Measurements from ENCODE around the gene ATP6AP2. TPM values are rescaled to one million over a fixed set of nuclear protein-coding genes. Genes with fewer than 3 reads are reported as not detected.

The ATP6AP2 gene
- total and polyA plus RNA-seq, 2 of the 4 experiments (the other 2 are of a cell fraction), result 76.2 to 175 TPM

DNA sequence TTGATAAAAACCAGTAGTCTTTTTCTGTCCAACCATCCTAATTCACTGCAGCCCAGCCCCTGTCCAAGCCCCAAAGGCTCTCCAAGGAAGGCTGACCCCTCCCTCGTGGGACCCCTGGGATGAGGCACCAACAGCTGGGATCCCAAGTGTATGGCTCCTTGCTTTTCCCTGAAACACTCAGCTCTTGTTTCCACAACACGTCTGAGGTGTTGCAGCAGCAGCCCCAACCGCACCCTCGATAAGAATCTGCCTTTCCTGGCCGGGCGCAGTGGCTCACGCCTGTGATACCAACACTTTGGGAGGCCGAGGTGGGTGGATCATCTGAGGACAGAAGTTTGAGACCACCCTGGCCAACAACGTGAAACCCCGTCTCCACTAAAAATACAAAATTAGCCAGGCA lies 17.0 kb upstream of the ATP6AP2 start:
- H3K4me1 ChIP-seq (ENCODE audit: control insufficient read depth, insufficient read depth, low read length), result no peaks in the 10 kb centered on the region
- H3K4ac ChIP-seq (ENCODE audit: low read depth, low read length), result no peak overlapping the region
- WGBS, 2 experiments (ENCODE audit: extremely low coverage in 2 of 2, insufficient read length in 1 of 2), result no CpG with 5 or more reads among the region's 10 CpGs
- no peak overlapping the region for H2BK120ac ChIP-seq (ENCODE audit: low read depth, low read length)
- H4K8ac ChIP-seq (ENCODE audit: low read depth in 2 of 2, low read length in 2 of 2), result no peak overlapping the region
- no peak overlapping the region for H3K56ac ChIP-seq (ENCODE audit: extremely low read depth, insufficient read depth, low read length)
- TF ChIP-seq RCOR1 (IDR thresholded peaks at IDR 0.05; ENCODE audit: insufficient replicate concordance, low read length) (no peak), ELK1 (IDR thresholded peaks at IDR 0.05; ENCODE audit: borderline replicate concordance, low read depth, low read length) (no peak), CEBPB (IDR thresholded peaks at IDR 0.05; ENCODE audit: low read depth, low read length) (no peak), POLR2A (IDR thresholded peaks at IDR 0.05; ENCODE audit: low read depth, low read length) (no peak), MAFK (IDR thresholded peaks at IDR 0.05; ENCODE audit: low read depth, low read length) (no peak), BHLHE40 (IDR thresholded peaks at IDR 0.05; ENCODE audit: low read depth, low read length) (no peak), RFX5 (IDR thresholded peaks at IDR 0.05; ENCODE audit: low read depth, low read length) (no peak), RAD21 (IDR thresholded peaks at IDR 0.05; ENCODE audit: low read length) (no peak), FOS (IDR thresholded peaks at IDR 0.05; ENCODE audit: low read depth, low read length) (no peak), CHD1 (IDR thresholded peaks at IDR 0.05; ENCODE audit: low read depth, low read length) (no peak), SMC3 (IDR thresholded peaks at IDR 0.05; ENCODE audit: low read depth, low read length) (no peak), NFE2L2 (IDR thresholded peaks at IDR 0.05; ENCODE audit: low read depth, low read length) (no peak), MXI1 (IDR thresholded peaks at IDR 0.05; ENCODE audit: borderline replicate concordance, low read depth, low read length) (no peak), MAZ (IDR thresholded peaks at IDR 0.05; ENCODE audit: borderline replicate concordance, low read depth, low read length) (no peak)
- TF ChIP-seq, protein P1, sequence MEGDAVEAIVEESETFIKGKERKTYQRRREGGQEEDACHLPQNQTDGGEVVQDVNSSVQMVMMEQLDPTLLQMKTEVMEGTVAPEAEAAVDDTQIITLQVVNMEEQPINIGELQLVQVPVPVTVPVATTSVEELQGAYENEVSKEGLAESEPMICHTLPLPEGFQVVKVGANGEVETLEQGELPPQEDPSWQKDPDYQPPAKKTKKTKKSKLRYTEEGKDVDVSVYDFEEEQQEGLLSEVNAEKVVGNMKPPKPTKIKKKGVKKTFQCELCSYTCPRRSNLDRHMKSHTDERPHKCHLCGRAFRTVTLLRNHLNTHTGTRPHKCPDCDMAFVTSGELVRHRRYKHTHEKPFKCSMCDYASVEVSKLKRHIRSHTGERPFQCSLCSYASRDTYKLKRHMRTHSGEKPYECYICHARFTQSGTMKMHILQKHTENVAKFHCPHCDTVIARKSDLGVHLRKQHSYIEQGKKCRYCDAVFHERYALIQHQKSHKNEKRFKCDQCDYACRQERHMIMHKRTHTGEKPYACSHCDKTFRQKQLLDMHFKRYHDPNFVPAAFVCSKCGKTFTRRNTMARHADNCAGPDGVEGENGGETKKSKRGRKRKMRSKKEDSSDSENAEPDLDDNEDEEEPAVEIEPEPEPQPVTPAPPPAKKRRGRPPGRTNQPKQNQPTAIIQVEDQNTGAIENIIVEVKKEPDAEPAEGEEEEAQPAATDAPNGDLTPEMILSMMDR (conservative IDR thresholded peaks at IDR 0.05; ENCODE audit: low read depth, low read length), result no peak
- TF ChIP-seq, protein P2, sequence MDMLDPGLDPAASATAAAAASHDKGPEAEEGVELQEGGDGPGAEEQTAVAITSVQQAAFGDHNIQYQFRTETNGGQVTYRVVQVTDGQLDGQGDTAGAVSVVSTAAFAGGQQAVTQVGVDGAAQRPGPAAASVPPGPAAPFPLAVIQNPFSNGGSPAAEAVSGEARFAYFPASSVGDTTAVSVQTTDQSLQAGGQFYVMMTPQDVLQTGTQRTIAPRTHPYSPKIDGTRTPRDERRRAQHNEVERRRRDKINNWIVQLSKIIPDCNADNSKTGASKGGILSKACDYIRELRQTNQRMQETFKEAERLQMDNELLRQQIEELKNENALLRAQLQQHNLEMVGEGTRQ (IDR thresholded peaks at IDR 0.05; ENCODE audit: low read depth, low read length), result no peak
- ChIA-PET POLR2A (ENCODE audit: unreplicated experiment) (interaction anchor here (0.6 kb wide), 1 partner anchor 571 kb away, joined by 4 read pairs; no protein-coding TSS in a partner anchor), CTCF (interaction anchor here (0.8 kb wide), 1 partner anchor 20 kb away, joined by 3 read pairs; no protein-coding TSS in a partner anchor)
- BruUV-seq (replicated peaks), result no TSS peak
- H2BK5ac ChIP-seq (ENCODE audit: low read depth, low read length, poor library complexity, severe bottlenecking), result no peak overlapping the region
- no peaks in the 10 kb centered on the region for H3K79me1 ChIP-seq (ENCODE audit: low read depth in 1 of 2, low read length in 2 of 2)
- H3K14ac ChIP-seq (replicated peaks; ENCODE audit: low read depth, low read length), result no peak overlapping the region
- no peak overlapping the region for H2AFZ ChIP-seq (replicated peaks; ENCODE audit: low read length, poor library complexity)
- no peak overlapping the region for H3K23ac ChIP-seq (ENCODE audit: low read depth, low read length)
- no peaks in the 10 kb centered on the region for H4K20me1 ChIP-seq (ENCODE audit: insufficient read depth, low read length)
- no peak overlapping the region for H3K4me2 ChIP-seq (ENCODE audit: low read depth, low read length)
- H4K91ac ChIP-seq (ENCODE audit: insufficient read depth, low read depth, low read length), result no peak overlapping the region
- no peak overlapping the region for H2AK5ac ChIP-seq (ENCODE audit: low read depth, low read length)
- in situ Hi-C loops (cut with MboI; ENCODE audit: low sequenced_read_pairs), result no loop called here
- no peaks in the 10 kb centered on the region for H3K9me3 ChIP-seq (ENCODE audit: control insufficient read depth, insufficient read depth, low read length)
- no peak overlapping the region for H2BK20ac ChIP-seq (ENCODE audit: low read depth, low read length)
- intact Hi-C loops (cut with micrococcal nuclease), result no loop called here
- DNase-seq (no peak), ATAC-seq (ENCODE audit: low read depth) (no peak)
- no peak overlapping the region for H4K5ac ChIP-seq (ENCODE audit: low read depth, low read length)
- H2BK15ac ChIP-seq (ENCODE audit: low read depth, low read length), result no peak overlapping the region
- H3K4me3 ChIP-seq (ENCODE audit: insufficient read depth, low read depth, low read length), result no peak overlapping the region
- dilution Hi-C loops (cut with HindIII; ENCODE audit: low sequenced_read_pairs, unreplicated experiment), result no loop called here
- H3K9ac ChIP-seq (ENCODE audit: low read depth, low read length), result no peak overlapping the region
- H3K9me1 ChIP-seq (ENCODE audit: insufficient read depth, low read length), result no peaks in the 10 kb centered on the region
- no peak overlapping the region for H2AK9ac ChIP-seq (replicated peaks; ENCODE audit: low read depth, low read length, poor library complexity)
- H3K36me3 ChIP-seq (ENCODE audit: control insufficient read depth, insufficient read depth, low read length), result no peaks in the 10 kb centered on the region
- no peak overlapping the region for H3K18ac ChIP-seq (ENCODE audit: low read depth, low read length)
- no peak overlapping the region for H3K27ac ChIP-seq (ENCODE audit: insufficient read depth, low read length)
- peaks cover 25% of the 10 kb centered on the region for H3K27me3 ChIP-seq (ENCODE audit: control insufficient read depth, insufficient read depth, low read length)

Measured in IMR-90 (cell line).